MM.1S (cell line): ENCODE measurements around the gene C10orf95.

Source experiments
- CTCF ChIP-seq: fragments of 300-600 bp; sonication (generic); IDR thresholded peaks from 2 replicates; pipeline ENCODE4 v1.5.1; 2016; ENCODE audit warnings: antibody characterized with exemption, low read length, mixed read lengths
- EZH2 ChIP-seq: fragments of 300-600 bp; sonication (generic); optimal IDR thresholded peaks from 2 replicates; pipeline ENCODE3; 2017; ENCODE audit warnings: low read depth, mild to moderate bottlenecking, antibody characterized with exemption, low read length, mixed read lengths

GRCh38 chr10:102420181-102420713 is 31.1 kb downstream of the C10orf95 start:
- no peak for TF ChIP-seq CTCF
- no peak for TF ChIP-seq EZH2
